Measurements from ENCODE around the gene DNAAF3.
A peak's percentile ranks its signal among the peaks of the same experiment; 100 is the strongest.

Gene DNAAF3

GRCh38 chr19:55132453-55133129, 33.8 kb downstream of the DNAAF3 start:
- Histone ChIP-seq H3K27me3 (replicated peaks) (no peaks in the 10 kb centered on the region), H3K27ac (no peak overlapping the region), H3K4me3 (ENCODE audit: low read depth, low read length) (no peak overlapping the region), H3K36me3 (replicated peaks) (no peaks in the 10 kb centered on the region)
- no peak for TF ChIP-seq CTCF (IDR thresholded peaks at IDR 0.05; ENCODE audit: low read depth, low read length, missing control alignments)
- in situ Hi-C loops (cut with HindIII; ENCODE audit: low pct_ligation_motif_present, low sequenced_read_pairs) = no loop called here
- DNase-seq = no peak

GRCh38 chr19:55131421-55131820, 35.0 kb downstream of the DNAAF3 start:
- no peaks in the 10 kb centered on the region for H3K27me3 ChIP-seq (replicated peaks)
- no peak overlapping the region for H3K4me3 ChIP-seq (ENCODE audit: low read depth, low read length)
- TF ChIP-seq CTCF (IDR thresholded peaks at IDR 0.05; ENCODE audit: low read depth, low read length, missing control alignments) = no peak
- DNase-seq = no peak
- in situ Hi-C loops (cut with HindIII; ENCODE audit: low pct_ligation_motif_present, low sequenced_read_pairs) = no loop called here
- no peaks in the 10 kb centered on the region for H3K36me3 ChIP-seq (replicated peaks)
- no peak overlapping the region for H3K27ac ChIP-seq

- DNase-seq = no peak
- Histone ChIP-seq H3K4me3 (ENCODE audit: low read depth, low read length) (no peak overlapping the region), H3K27me3 (replicated peaks) (peaks cover 2% of the 10 kb centered on the region), H3K36me3 (replicated peaks) (no peaks in the 10 kb centered on the region), H3K27ac (no peak overlapping the region)
- TF ChIP-seq CTCF (IDR thresholded peaks at IDR 0.05; ENCODE audit: low read depth, low read length, missing control alignments) = no peak
- in situ Hi-C loops (cut with HindIII; ENCODE audit: low pct_ligation_motif_present, low sequenced_read_pairs) = loop anchor here (10.0 kb wide), 1 partner anchor 56 kb away; no protein-coding TSS in a partner anchor
Measured at GRCh38 chr19:55119053-55119452, 47.4 kb downstream of the DNAAF3 start.

GRCh38 chr19:55118401-55118991, 47.9 kb downstream of the DNAAF3 start:
- Histone ChIP-seq H3K4me3 (ENCODE audit: low read depth, low read length) (peak overlapping the region; percentile 69), H3K27me3 (replicated peaks) (no peaks in the 10 kb centered on the region), H3K36me3 (replicated peaks) (no peaks in the 10 kb centered on the region), H3K27ac (peak overlapping the region; percentile 80)
- no peak for DNase-seq
- in situ Hi-C loops (cut with HindIII; ENCODE audit: low pct_ligation_motif_present, low sequenced_read_pairs) = loop anchor here (10.0 kb wide), 1 partner anchor 56 kb away; no protein-coding TSS in a partner anchor
- no peak for TF ChIP-seq CTCF (IDR thresholded peaks at IDR 0.05; ENCODE audit: low read depth, low read length, missing control alignments)

GRCh38 chr19:55117663-55118391, 48.6 kb downstream of the DNAAF3 start:
- no peaks in the 10 kb centered on the region for H3K36me3 ChIP-seq (replicated peaks)
- in situ Hi-C loops (cut with HindIII; ENCODE audit: low pct_ligation_motif_present, low sequenced_read_pairs) = loop anchor here (10.0 kb wide), 1 partner anchor 57 kb away; no protein-coding TSS in a partner anchor
- peak overlapping the region; percentile 92 for H3K4me3 ChIP-seq (ENCODE audit: low read depth, low read length)
- DNase-seq = peak; percentile 98
- no peak for TF ChIP-seq CTCF (IDR thresholded peaks at IDR 0.05; ENCODE audit: low read depth, low read length, missing control alignments)
- H3K27me3 ChIP-seq (replicated peaks) = no peaks in the 10 kb centered on the region
- peak overlapping the region; percentile 80 for H3K27ac ChIP-seq

Measured in brain microvascular endothelial cell (primary cell).